ENCODE results near the gene UBALD1.

Gene UBALD1

DNA sequence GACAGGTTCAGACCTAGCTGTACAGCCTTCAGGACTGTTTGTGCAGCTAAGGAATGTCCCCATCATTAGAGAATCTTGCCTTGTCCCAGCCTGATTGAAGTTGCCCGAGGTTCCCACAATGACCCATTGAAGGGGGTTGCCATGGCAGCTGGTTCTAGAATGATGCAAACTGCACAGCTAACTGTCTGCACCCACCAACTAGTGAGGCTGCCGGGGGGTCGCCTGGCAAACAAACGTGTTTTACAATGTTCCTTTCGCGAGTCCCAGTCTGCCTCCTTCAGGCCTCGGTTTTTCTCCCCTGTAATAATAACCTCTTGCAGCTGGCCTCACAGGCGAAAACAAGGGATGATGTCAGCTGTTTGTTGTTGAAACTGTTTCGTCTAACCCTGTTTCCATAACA, 53.1 kb downstream of the UBALD1 start:
- FAIRE-seq = no peak

More for the DNA sequence above, 53.1 kb downstream of the UBALD1 start:
- DNase-seq (ENCODE audit: low spot score) = no peak
